K562 (cell line): ENCODE data around the gene PRKAR1A. TPM values are rescaled to one million over a fixed set of nuclear protein-coding genes. Genes with fewer than 3 reads are reported as not detected.

ENCODE experiments used
- CBX8 ChIP-seq: fragments of 200-600 bp; sonication (generic); IDR thresholded peaks from 2 replicates; pipeline ENCODE4 v1.6.1; 2012; ENCODE audit warnings: borderline replicate concordance, mixed run types, low read depth, mild to moderate bottlenecking, moderate library complexity, mixed read lengths, low read length, control low read depth, inconsistent platforms; ENCODE audit not compliant: poor library complexity, severe bottlenecking; ENCODE audit errors: extremely low read depth
- NR2C1 ChIP-seq, 2 experiments: fragments of 450-650 bp; IDR thresholded peaks; 2 replicates each; pipeline ENCODE4 v1.6.1; 2017; ENCODE audit warnings: mild to moderate bottlenecking in 2 of 2, antibody characterized with exemption in 1 of 2, inconsistent platforms in 1 of 2, missing compliant biosample characterization in 1 of 2, missing genetic modification characterization in 1 of 2
- NRF1 ChIP-seq, 2 experiments: fragments of 450-650 bp; IDR thresholded peaks in 1 of 2; conservative IDR thresholded peaks in 1 of 2; 2 replicates each; pipeline ENCODE4 v1.6.1; 2014; ENCODE audit warnings: mild to moderate bottlenecking in 2 of 2
- PRMT5 ChIP-seq: sonication (generic); formaldehyde crosslinking; IDR thresholded peaks from 2 replicates; pipeline ENCODE4 v1.5.0; 2020; ENCODE audit warnings: missing genetic modification reagents
- SIRT6 ChIP-seq: IDR thresholded peaks from one replicate; pipeline ENCODE4 v1.6.1; 2012; ENCODE audit warnings: low read depth, mild to moderate bottlenecking, control low read depth, inconsistent platforms, low read length, moderate library complexity
- ZNF12 ChIP-seq: sonication (generic); formaldehyde crosslinking; IDR thresholded peaks from 2 replicates; pipeline ENCODE4 v1.4.0; 2020; ENCODE audit warnings: mild to moderate bottlenecking, missing genetic modification reagents
- ZNF217 ChIP-seq: sonication (generic); formaldehyde crosslinking; IDR thresholded peaks from 2 replicates; pipeline ENCODE4 v1.8.0; 2022; ENCODE audit warnings: mild to moderate bottlenecking, missing genetic modification reagents
- ZNF263 ChIP-seq: sonication (generic); formaldehyde crosslinking; IDR thresholded peaks from 2 replicates; pipeline ENCODE4 v1.8.0; 2022; ENCODE audit warnings: mild to moderate bottlenecking, missing genetic modification reagents, borderline replicate concordance
- ZNF583 ChIP-seq: fragments of 250-450 bp; sonication (Bioruptor Pico); IDR thresholded peaks from 2 replicates; pipeline ENCODE4 v1.4.0; 2020
- ZNF75A ChIP-seq: fragments of 450-650 bp; formaldehyde crosslinking; IDR thresholded peaks from 2 replicates; pipeline ENCODE4 v1.4.0; 2020; ENCODE audit warnings: mild to moderate bottlenecking
- polyA plus RNA-seq, 8 experiments: library from polyadenylated mRNA; depleted of rRNA in 4 of 8; stranded (reverse) in 5 of 8; unstranded in 3 of 8; fragments of >200 nt; fragmentation: Nextera tagmentation in 2 of 8; fragmentation: Illumina TruSeq in 1 of 8; extraction: Ambion mirVana in 2 of 8; extraction: Trizol in 1 of 8; gene quantifications; 2 replicates each; pipeline versions ENCODE4 v1.2.1 to v1.2.3, GENCODE V29; 2011 to 2014; ENCODE audit warnings: inconsistent platforms in 1 of 8, missing spikeins in 1 of 8
- total RNA-seq, 7 experiments: library from RNA; depleted of rRNA in 6 of 7; stranded (reverse); fragments of >200 nt in 6 of 7; fragmentation: Illumina TruSeq in 2 of 7; extraction: Trizol in 2 of 7; gene quantifications; 2 replicates each; pipeline versions ENCODE4 v1.2.1 to v1.2.3, GENCODE V29; 2011 to 2021; ENCODE audit warnings: low replicate concordance in 1 of 7
- TF ChIP-seq, protein P1 (sequence below): fragments of 450-650 bp; IDR thresholded peaks from 2 replicates; pipeline ENCODE4 v1.6.1; 2016; ENCODE audit warnings: low read depth, mild to moderate bottlenecking, moderate library complexity
- TF ChIP-seq, protein P2 (sequence below), 2 experiments: fragments of 450-650 bp in 1 of 2; sonication (generic) in 1 of 2; formaldehyde crosslinking in 1 of 2; IDR thresholded peaks in 1 of 2; conservative IDR thresholded peaks in 1 of 2; 2 replicates each; pipeline versions ENCODE4 v1.6.1 to v1.8.1; 2016 to 2023; ENCODE audit warnings: mild to moderate bottlenecking in 2 of 2, moderate library complexity in 2 of 2, inconsistent platforms in 1 of 2, missing genetic modification reagents in 1 of 2
- TF ChIP-seq, protein P3 (sequence below): fragments of 450-650 bp; formaldehyde crosslinking; IDR thresholded peaks from 2 replicates; pipeline ENCODE4 v1.4.0; 2020; ENCODE audit warnings: mild to moderate bottlenecking, mixed read lengths
- TF ChIP-seq, protein P4 (sequence below): fragments of 450-650 bp; formaldehyde crosslinking; IDR thresholded peaks from 2 replicates; pipeline ENCODE4 v1.4.0; 2020; ENCODE audit warnings: mild to moderate bottlenecking, moderate library complexity
- TF ChIP-seq, protein P5 (sequence below): fragments of 450-650 bp; conservative IDR thresholded peaks from 2 replicates; pipeline ENCODE4 v1.6.1; 2016; ENCODE audit warnings: missing genetic modification characterization, low read depth, mild to moderate bottlenecking, missing compliant biosample characterization, moderate library complexity
- TF ChIP-seq, protein P6 (sequence below): fragments of 450-650 bp; formaldehyde crosslinking; IDR thresholded peaks from 2 replicates; pipeline ENCODE4 v1.4.0; 2020; ENCODE audit warnings: mild to moderate bottlenecking, moderate library complexity
- TF ChIP-seq, protein P7 (sequence below): fragments of 250-450 bp; sonication (Bioruptor Pico); IDR thresholded peaks from 2 replicates; pipeline ENCODE4 v1.8.0; 2022; ENCODE audit warnings: moderate library complexity, mild to moderate bottlenecking, inconsistent platforms

PRKAR1A gene
- total and polyA plus RNA-seq, 9 of the 15 experiments (the other 6 are each of a cell fraction or from before 2014, with no cell fraction given), result 15.0 to 95.6 (median 67.5) TPM

DNA sequence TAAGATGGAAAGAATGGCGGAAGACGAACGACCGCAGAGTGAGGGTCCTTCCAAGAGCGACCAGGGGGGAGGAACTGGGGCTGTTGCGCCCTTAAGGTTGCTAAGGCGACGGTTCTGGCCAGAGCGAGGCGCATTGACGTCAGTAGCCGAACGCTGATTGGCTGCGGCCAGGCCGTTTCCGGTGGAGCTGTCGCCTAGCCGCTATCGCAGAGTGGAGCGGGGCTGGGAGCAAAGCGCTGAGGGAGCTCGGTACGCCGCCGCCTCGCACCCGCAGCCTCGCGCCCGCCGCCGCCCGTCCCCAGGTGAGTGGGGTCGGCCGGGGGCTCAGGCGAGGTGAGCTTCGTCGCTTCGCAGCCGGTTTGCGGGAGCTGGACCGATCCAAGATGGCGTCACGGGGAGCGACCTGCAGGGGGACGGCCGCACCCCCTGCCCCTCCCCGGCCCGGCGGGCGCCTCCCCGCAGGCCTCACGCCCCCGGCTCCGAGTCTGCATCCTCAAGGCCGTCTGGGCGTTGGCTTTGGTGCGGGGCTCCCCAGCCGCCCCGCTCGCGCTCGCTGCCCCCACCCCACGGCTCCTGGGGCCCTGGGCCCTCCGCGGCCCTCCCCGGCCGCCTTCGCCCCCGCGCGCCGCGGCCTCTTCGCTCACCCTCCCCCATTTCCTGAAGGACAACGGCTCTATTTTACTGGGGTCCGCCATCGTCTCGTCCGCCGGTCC lies at the start of gene PRKAR1A (continued):
- TF ChIP-seq, protein P1, sequence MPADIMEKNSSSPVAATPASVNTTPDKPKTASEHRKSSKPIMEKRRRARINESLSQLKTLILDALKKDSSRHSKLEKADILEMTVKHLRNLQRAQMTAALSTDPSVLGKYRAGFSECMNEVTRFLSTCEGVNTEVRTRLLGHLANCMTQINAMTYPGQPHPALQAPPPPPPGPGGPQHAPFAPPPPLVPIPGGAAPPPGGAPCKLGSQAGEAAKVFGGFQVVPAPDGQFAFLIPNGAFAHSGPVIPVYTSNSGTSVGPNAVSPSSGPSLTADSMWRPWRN, result no peak
- TF ChIP-seq, protein P2, sequence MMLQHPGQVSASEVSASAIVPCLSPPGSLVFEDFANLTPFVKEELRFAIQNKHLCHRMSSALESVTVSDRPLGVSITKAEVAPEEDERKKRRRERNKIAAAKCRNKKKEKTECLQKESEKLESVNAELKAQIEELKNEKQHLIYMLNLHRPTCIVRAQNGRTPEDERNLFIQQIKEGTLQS (IDR thresholded peaks at IDR 0.05), result no peak
- TF ChIP-seq, protein P2 (CRISPR knock-in tag; conservative IDR thresholded peaks at IDR 0.05), result no peak
- TF ChIP-seq ZNF75A (CRISPR knock-in tag) (no peak), PRMT5 (no peak), ZNF263 (CRISPR knock-in tag) (no peak), ZNF217 (CRISPR knock-in tag) (no peak), ZNF583 (CRISPR knock-in tag) (no peak), CBX8 (no peak), NR2C1 (IDR thresholded peaks at IDR 0.05) (no peak), NR2C1 (tag; IDR thresholded peaks at IDR 0.05) (no peak), SIRT6 (no peak), ZNF12 (CRISPR knock-in tag) (no peak), NRF1 (conservative IDR thresholded peaks at IDR 0.05 in 1 of 2, IDR thresholded peaks at IDR 0.05 in 1 of 2) (0 out of 4 replicates have a peak, but pooled peaks of 1 of the 2 experiments have one; percentile 60)
- TF ChIP-seq, protein P3, sequence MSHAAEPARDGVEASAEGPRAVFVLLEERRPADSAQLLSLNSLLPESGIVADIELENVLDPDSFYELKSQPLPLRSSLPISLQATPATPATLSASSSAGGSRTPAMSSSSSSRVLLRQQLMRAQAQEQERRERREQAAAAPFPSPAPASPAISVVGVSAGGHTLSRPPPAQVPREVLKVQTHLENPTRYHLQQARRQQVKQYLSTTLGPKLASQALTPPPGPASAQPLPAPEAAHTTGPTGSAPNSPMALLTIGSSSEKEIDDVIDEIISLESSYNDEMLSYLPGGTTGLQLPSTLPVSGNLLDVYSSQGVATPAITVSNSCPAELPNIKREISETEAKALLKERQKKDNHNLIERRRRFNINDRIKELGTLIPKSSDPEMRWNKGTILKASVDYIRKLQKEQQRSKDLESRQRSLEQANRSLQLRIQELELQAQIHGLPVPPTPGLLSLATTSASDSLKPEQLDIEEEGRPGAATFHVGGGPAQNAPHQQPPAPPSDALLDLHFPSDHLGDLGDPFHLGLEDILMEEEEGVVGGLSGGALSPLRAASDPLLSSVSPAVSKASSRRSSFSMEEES (CRISPR knock-in tag), result no peak
- TF ChIP-seq, protein P4, sequence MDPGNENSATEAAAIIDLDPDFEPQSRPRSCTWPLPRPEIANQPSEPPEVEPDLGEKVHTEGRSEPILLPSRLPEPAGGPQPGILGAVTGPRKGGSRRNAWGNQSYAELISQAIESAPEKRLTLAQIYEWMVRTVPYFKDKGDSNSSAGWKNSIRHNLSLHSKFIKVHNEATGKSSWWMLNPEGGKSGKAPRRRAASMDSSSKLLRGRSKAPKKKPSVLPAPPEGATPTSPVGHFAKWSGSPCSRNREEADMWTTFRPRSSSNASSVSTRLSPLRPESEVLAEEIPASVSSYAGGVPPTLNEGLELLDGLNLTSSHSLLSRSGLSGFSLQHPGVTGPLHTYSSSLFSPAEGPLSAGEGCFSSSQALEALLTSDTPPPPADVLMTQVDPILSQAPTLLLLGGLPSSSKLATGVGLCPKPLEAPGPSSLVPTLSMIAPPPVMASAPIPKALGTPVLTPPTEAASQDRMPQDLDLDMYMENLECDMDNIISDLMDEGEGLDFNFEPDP (CRISPR knock-in tag), result no peak
- TF ChIP-seq, protein P5, sequence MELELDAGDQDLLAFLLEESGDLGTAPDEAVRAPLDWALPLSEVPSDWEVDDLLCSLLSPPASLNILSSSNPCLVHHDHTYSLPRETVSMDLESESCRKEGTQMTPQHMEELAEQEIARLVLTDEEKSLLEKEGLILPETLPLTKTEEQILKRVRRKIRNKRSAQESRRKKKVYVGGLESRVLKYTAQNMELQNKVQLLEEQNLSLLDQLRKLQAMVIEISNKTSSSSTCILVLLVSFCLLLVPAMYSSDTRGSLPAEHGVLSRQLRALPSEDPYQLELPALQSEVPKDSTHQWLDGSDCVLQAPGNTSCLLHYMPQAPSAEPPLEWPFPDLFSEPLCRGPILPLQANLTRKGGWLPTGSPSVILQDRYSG (tag), result no peak
- TF ChIP-seq, protein P6, sequence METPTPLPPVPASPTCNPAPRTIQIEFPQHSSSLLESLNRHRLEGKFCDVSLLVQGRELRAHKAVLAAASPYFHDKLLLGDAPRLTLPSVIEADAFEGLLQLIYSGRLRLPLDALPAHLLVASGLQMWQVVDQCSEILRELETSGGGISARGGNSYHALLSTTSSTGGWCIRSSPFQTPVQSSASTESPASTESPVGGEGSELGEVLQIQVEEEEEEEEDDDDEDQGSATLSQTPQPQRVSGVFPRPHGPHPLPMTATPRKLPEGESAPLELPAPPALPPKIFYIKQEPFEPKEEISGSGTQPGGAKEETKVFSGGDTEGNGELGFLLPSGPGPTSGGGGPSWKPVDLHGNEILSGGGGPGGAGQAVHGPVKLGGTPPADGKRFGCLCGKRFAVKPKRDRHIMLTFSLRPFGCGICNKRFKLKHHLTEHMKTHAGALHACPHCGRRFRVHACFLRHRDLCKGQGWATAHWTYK (CRISPR knock-in tag), result 0 out of 2 replicates have a peak, but pooled peaks have one; percentile 36
- TF ChIP-seq, protein P7, sequence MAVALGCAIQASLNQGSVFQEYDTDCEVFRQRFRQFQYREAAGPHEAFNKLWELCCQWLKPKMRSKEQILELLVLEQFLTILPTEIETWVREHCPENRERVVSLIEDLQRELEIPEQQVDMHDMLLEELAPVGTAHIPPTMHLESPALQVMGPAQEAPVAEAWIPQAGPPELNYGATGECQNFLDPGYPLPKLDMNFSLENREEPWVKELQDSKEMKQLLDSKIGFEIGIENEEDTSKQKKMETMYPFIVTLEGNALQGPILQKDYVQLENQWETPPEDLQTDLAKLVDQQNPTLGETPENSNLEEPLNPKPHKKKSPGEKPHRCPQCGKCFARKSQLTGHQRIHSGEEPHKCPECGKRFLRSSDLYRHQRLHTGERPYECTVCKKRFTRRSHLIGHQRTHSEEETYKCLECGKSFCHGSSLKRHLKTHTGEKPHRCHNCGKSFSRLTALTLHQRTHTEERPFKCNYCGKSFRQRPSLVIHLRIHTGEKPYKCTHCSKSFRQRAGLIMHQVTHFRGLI (CRISPR knock-in tag), result no peak
